RWPE2 (cell line): Measurements from ENCODE around the gene GDNF.

ENCODE experiments used
- ATAC-seq: fragments of 200-7000 bp; cut with Tn5 transposase; 3 replicates; pipeline ENCODE4 v1.9.1; 2021; ENCODE audit warnings: low read depth
- DNase-seq: peaks from one replicate; pipeline ENCODE4 v3.0.0-alpha.2; 2020; ENCODE audit warnings: low spot score
- H3K27ac ChIP-seq: fragments of 450-650 bp; 2 replicates; pipeline ENCODE4 v1.5.1; 2017; ENCODE audit warnings: mild to moderate bottlenecking; ENCODE audit not compliant: poor library complexity, severe bottlenecking
- H3K27me3 ChIP-seq: fragments of 250-450 bp; sonication (Bioruptor Pico); 2 replicates; pipeline ENCODE4 v1.5.1; 2021; ENCODE audit warnings: mild to moderate bottlenecking, moderate library complexity; ENCODE audit not compliant: insufficient read depth, poor library complexity, severe bottlenecking
- H3K36me3 ChIP-seq: fragments of 250-450 bp; sonication (Bioruptor Pico); 2 replicates; pipeline ENCODE4 v1.5.1; 2020; ENCODE audit warnings: low read depth, mild to moderate bottlenecking, moderate library complexity
- H3K4me1 ChIP-seq: fragments of 250-450 bp; sonication (Bioruptor Pico); 2 replicates; pipeline ENCODE4 v1.5.1; 2021; ENCODE audit warnings: mild to moderate bottlenecking, moderate library complexity; ENCODE audit not compliant: insufficient read depth, poor library complexity, severe bottlenecking
- H3K4me3 ChIP-seq: fragments of 250-450 bp; sonication (Bioruptor Pico); 2 replicates; pipeline ENCODE4 v1.5.1; 2021; ENCODE audit warnings: mild to moderate bottlenecking, moderate library complexity; ENCODE audit not compliant: severe bottlenecking
- H3K9me3 ChIP-seq: fragments of 250-450 bp; sonication (Bioruptor Pico); 2 replicates; pipeline ENCODE4 v1.5.1; 2021; ENCODE audit warnings: mild to moderate bottlenecking, moderate library complexity; ENCODE audit not compliant: severe bottlenecking
- TF ChIP-seq, protein P1 (sequence below): fragments of 450-650 bp; IDR thresholded peaks from one replicate; pipeline ENCODE4 v1.5.1; 2017; ENCODE audit warnings: mild to moderate bottlenecking, moderate library complexity; ENCODE audit not compliant: poor library complexity, severe bottlenecking

The GDNF gene

DNA sequence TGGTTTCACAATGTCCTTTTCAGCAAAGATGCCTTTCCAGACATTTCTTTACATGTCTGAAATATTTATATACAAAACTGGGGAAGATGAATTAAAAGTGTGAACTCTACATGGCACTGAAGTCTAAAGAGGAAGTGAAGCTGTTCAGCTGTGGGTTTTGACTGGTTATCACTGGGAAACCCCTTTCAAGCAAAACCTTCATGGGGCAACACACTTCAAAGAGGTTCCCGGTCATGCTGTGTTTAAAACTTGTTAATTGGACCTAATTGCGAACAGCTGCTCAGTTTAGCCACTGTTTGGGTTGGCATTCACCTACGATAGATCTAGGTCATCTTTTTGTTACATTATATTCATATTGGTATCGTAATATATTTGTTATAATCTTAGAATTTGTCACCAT lies 20.0 kb upstream of the GDNF start:
- no peak overlapping the region for H3K4me3 ChIP-seq
- H3K36me3 ChIP-seq = no peaks in the 10 kb centered on the region
- TF ChIP-seq, protein P1, sequence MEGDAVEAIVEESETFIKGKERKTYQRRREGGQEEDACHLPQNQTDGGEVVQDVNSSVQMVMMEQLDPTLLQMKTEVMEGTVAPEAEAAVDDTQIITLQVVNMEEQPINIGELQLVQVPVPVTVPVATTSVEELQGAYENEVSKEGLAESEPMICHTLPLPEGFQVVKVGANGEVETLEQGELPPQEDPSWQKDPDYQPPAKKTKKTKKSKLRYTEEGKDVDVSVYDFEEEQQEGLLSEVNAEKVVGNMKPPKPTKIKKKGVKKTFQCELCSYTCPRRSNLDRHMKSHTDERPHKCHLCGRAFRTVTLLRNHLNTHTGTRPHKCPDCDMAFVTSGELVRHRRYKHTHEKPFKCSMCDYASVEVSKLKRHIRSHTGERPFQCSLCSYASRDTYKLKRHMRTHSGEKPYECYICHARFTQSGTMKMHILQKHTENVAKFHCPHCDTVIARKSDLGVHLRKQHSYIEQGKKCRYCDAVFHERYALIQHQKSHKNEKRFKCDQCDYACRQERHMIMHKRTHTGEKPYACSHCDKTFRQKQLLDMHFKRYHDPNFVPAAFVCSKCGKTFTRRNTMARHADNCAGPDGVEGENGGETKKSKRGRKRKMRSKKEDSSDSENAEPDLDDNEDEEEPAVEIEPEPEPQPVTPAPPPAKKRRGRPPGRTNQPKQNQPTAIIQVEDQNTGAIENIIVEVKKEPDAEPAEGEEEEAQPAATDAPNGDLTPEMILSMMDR = no peak
- no peaks in the 10 kb centered on the region for H3K4me1 ChIP-seq
- no peaks in the 10 kb centered on the region for H3K9me3 ChIP-seq
- no peak overlapping the region for H3K27ac ChIP-seq
- H3K27me3 ChIP-seq = no peaks in the 10 kb centered on the region
- DNase-seq = no peak
- ATAC-seq = no peak

DNA sequence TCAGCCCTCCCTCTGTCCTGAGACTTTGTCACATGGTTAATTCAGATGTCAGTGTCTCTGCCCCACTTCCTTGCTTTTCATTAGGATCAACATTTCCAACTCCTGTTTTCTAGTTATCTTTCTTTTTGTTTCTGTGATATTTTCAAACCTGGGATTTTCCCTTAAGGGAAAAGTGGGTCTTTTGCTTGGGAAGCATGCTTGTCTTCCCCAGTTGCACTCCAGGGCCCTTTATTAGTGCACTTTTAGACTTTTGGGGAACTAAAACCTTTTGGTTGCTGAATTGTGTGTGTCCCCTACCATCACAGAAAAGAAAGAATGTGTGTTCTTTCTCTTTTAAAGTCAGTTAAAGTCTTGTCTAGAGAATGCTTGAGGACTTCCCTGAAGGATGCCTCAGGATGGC lies 18.4 kb upstream of the GDNF start:
- no peak for ATAC-seq

DNA sequence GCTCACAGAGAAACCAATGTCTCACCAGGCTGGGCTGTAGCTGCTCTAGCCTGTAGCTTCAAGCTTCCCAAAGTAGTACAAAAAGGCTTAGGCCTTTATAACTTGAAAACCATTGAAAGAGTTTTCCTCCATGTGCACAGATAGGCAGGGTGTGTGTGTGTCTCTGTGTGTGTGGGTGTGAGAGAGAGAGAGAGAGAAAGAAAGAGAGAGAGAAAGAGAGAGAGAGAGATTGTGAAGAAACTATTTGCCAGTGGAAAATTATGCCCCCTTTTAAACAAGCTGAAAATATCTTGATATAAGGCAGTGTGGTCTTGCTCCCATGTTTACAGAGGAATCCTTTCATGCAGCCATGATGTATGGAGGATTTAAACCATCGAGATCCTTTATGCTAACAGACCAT lies 17.9 kb upstream of the GDNF start:
- H3K4me1 ChIP-seq = no peaks in the 10 kb centered on the region
- ATAC-seq (no peak), DNase-seq (no peak)
- H3K27me3 ChIP-seq = no peaks in the 10 kb centered on the region
- TF ChIP-seq, protein P1 = no peak
- no peaks in the 10 kb centered on the region for H3K36me3 ChIP-seq
- no peak overlapping the region for H3K27ac ChIP-seq
- no peak overlapping the region for H3K4me3 ChIP-seq
- H3K9me3 ChIP-seq = no peaks in the 10 kb centered on the region

More for the DNA sequence above, 18.4 kb upstream of the GDNF start:
- Histone ChIP-seq H3K27me3 (no peaks in the 10 kb centered on the region), H3K27ac (no peak overlapping the region), H3K4me1 (no peaks in the 10 kb centered on the region), H3K4me3 (no peak overlapping the region), H3K9me3 (no peaks in the 10 kb centered on the region), H3K36me3 (no peaks in the 10 kb centered on the region)
- DNase-seq = no peak
- TF ChIP-seq, protein P1 = no peak

DNA sequence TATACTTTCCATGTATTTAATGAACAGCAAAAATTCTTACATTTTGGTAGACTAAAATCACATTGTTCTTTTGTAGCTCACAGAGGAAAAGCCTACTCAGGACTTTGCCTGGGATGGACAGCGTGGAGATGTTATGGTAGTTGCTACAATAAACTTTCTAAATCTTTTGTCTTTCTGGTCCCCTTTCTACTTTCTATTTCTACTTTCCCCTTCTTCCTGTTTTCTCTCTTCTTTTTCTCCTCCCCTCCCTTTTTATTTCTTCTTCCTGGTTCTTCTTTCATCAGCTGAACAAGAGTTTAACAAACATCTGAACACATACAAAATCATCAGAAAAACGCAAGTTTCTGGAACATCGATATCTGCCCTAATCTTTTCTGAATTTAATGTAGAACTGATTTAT lies 15.6 kb upstream of the GDNF start:
- no peaks in the 10 kb centered on the region for H3K36me3 ChIP-seq
- no peaks in the 10 kb centered on the region for H3K27me3 ChIP-seq
- DNase-seq (no peak), ATAC-seq (no peak)
- no peak overlapping the region for H3K4me3 ChIP-seq
- TF ChIP-seq, protein P1 = no peak
- H3K9me3 ChIP-seq = no peaks in the 10 kb centered on the region
- H3K4me1 ChIP-seq = no peaks in the 10 kb centered on the region
- H3K27ac ChIP-seq = no peak overlapping the region

DNA sequence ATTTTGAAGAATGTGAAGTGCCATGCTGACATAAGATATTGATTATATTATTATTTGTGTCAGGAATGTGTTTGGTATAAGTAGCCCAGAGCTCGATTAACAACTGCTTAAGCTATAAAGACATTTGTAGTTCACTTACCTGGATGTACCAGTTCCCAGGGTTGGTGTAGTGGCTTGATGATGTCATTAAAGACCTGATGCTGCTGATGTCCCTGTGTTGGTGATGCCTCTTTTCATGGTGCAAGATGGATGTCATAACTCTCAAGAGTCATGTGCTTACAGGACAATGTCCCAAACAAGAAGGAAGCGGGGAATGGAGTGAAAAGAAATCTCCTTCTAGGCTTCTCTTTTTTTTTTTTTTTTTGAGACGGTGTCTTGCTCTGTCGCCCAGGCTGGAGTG lies 11.5 kb upstream of the GDNF start:
- Histone ChIP-seq H3K27me3 (no peaks in the 10 kb centered on the region), H3K4me1 (peaks cover 11% of the 10 kb centered on the region), H3K27ac (no peak overlapping the region), H3K9me3 (no peaks in the 10 kb centered on the region), H3K36me3 (no peaks in the 10 kb centered on the region), H3K4me3 (no peak overlapping the region)
- ATAC-seq (no peak), DNase-seq (no peak)
- TF ChIP-seq, protein P1 = no peak
